ENCODE data around the gene PIK3C2B. TPM values are rescaled to one million over a fixed set of nuclear protein-coding genes. Genes with fewer than 3 reads are reported as not detected.

Gene PIK3C2B
- total RNA-seq, 4 donors from 2014 or later: 7.9 to 18.2 (median 16.1) TPM

GRCh38 chr1:204448991-204449677, 45.5 kb downstream of the PIK3C2B start:
- Histone ChIP-seq H3K4me3 (no peak overlapping the region), H3K36me3 (peaks cover 0 to 85% of the 10 kb centered on the region in 2 donors), H3K27ac (no peak overlapping the region), H3K9me3 (no peaks in the 10 kb centered on the region), H3K27me3 (no peaks in the 10 kb centered on the region), H3K4me1 (peaks cover 0 to 20% (median 8%) of the 10 kb centered on the region in 3 donors)
- no peak for ATAC-seq
- TF ChIP-seq EP300 (IDR thresholded peaks at IDR 0.05): no peak
- TF ChIP-seq POLR2A (IDR thresholded peaks at IDR 0.05): no peak
- no peak for TF ChIP-seq POLR2AphosphoS5 (IDR thresholded peaks at IDR 0.05)
- no peak for TF ChIP-seq CTCF (IDR thresholded peaks at IDR 0.05)
- 72 to 81% methylated on average over 3 to 4 of the region's 6 CpGs for WGBS, 2 donors (ENCODE audit: low coverage in 1 of 2)

GRCh38 chr1:204448344-204448964, 46.2 kb downstream of the PIK3C2B start:
- no CpG with 5 or more reads among the region's 7 CpGs for WGBS, 2 donors (ENCODE audit: low coverage in 1 of 2)
- Histone ChIP-seq H3K4me1 (peaks cover 0 to 24% (median 8%) of the 10 kb centered on the region in 3 donors), H3K27ac (no peak overlapping the region), H3K36me3 (peaks cover 0 to 85% of the 10 kb centered on the region in 2 donors), H3K27me3 (no peaks in the 10 kb centered on the region), H3K9me3 (no peaks in the 10 kb centered on the region), H3K4me3 (no peak overlapping the region)
- ATAC-seq: no peak
- TF ChIP-seq POLR2AphosphoS5 (IDR thresholded peaks at IDR 0.05) (no peak), POLR2A (IDR thresholded peaks at IDR 0.05) (no peak), EP300 (IDR thresholded peaks at IDR 0.05) (no peak), CTCF (IDR thresholded peaks at IDR 0.05) (no peak)

- peaks cover 0 to 30% (median 8%) of the 10 kb centered on the region in 3 donors for H3K4me1 ChIP-seq
- no peak for ATAC-seq
- H3K27ac ChIP-seq: no peak overlapping the region
- no peak overlapping the region for H3K4me3 ChIP-seq
- no peaks in the 10 kb centered on the region for H3K27me3 ChIP-seq
- no peaks in the 10 kb centered on the region for H3K9me3 ChIP-seq
- no peak for TF ChIP-seq EP300 (IDR thresholded peaks at IDR 0.05)
- no peak for TF ChIP-seq POLR2A (IDR thresholded peaks at IDR 0.05)
- TF ChIP-seq POLR2AphosphoS5 (IDR thresholded peaks at IDR 0.05): no peak
- no peak for TF ChIP-seq CTCF (IDR thresholded peaks at IDR 0.05)
- 71 to 80% methylated on average over 1 to 4 of the region's 4 CpGs for WGBS, 2 donors (ENCODE audit: low coverage in 1 of 2)
- H3K36me3 ChIP-seq: peaks cover 0 to 85% of the 10 kb centered on the region in 2 donors
These were observed 46.9 kb downstream of the PIK3C2B start for GRCh38 chr1:204447736-204448135.

- Histone ChIP-seq H3K27ac (peak overlapping the region in 2 of 4 donors; percentile 36 to 48), H3K9me3 (no peaks in the 10 kb centered on the region), H3K36me3 (peaks cover 0 to 89% of the 10 kb centered on the region in 2 donors), H3K27me3 (no peaks in the 10 kb centered on the region), H3K4me1 (peaks cover 0 to 36% (median 8%) of the 10 kb centered on the region in 3 donors), H3K4me3 (no peak overlapping the region)
- ATAC-seq: no peak
- WGBS, 2 donors (ENCODE audit: low coverage in 1 of 2): 60 to 77% methylated on average over 2 of the region's 6 CpGs
- TF ChIP-seq EP300 (IDR thresholded peaks at IDR 0.05) (no peak), CTCF (IDR thresholded peaks at IDR 0.05) (no peak), POLR2A (IDR thresholded peaks at IDR 0.05) (no peak), POLR2AphosphoS5 (IDR thresholded peaks at IDR 0.05) (no peak)
These were observed 47.4 kb downstream of the PIK3C2B start for GRCh38 chr1:204447190-204447589.

Data from gastroesophageal sphincter (tissue), 4 donors.